A549 (cell line): ENCODE measurements around the gene UBR7. TPM values are rescaled to one million over a fixed set of nuclear protein-coding genes. Genes with fewer than 3 reads are reported as not detected.

Experiments used
- ATAC-seq, 2 experiments: fragments of 200-7000 bp in 1 of 2; fragments of >200 bp in 1 of 2; cut with Nextera tagmentation in 1 of 2; cut with Tn5 transposase in 1 of 2; 3 replicates each; pipeline versions ENCODE4 v1.8.0 to v1.9.1; 2018 to 2020; ENCODE audit warnings: mild to moderate bottlenecking in 1 of 2, moderate library complexity in 1 of 2
- CTCF ChIA-PET: fragments of 300-600 bp; sonication (Branson Sonifier 250); formaldehyde crosslinking; extraction: SDS; loops from one replicate; lab custom pipeline; 2021; ENCODE audit warnings: antibody characterized with exemption, inconsistent platforms; lab: Yijun Ruan, JAX
- POLR2A ChIA-PET: fragments of 350-600 bp; formaldehyde crosslinking; extraction: SDS; loops from one replicate; lab custom pipeline; 2021; ENCODE audit warnings: antibody characterized with exemption, inconsistent platforms; lab: Yijun Ruan, JAX
- DNase-seq, 2 experiments: peaks; one replicate each; pipeline versions ENCODE4 v3.0.0 to v3.0.0-alpha.2; 2011 to 2016; ENCODE audit warnings: low read depth in 1 of 2, low spot score in 1 of 2
- FAIRE-seq: peaks from 2 replicates; lab custom pipeline; 2011; peaks lifted over from hg19 to GRCh38; lab: Jason Lieb, UNC
- H3K27ac ChIP-seq, 2 experiments: fragments of >200 bp; sonication (Bioruptor Twin); formaldehyde crosslinking; 3 replicates each; pipeline ENCODE4 v1.5.1; 2016 to 2017
- H3K4me1 ChIP-seq: fragments of >200 bp; sonication (Bioruptor Twin); formaldehyde crosslinking; 3 replicates; pipeline ENCODE4 v1.6.1; 2016
- H3K4me2 ChIP-seq: fragments of >200 bp; sonication (Bioruptor Twin); formaldehyde crosslinking; 3 replicates; pipeline ENCODE4 v1.6.1; 2016
- H3K4me3 ChIP-seq: fragments of >200 bp; sonication (Bioruptor Twin); formaldehyde crosslinking; 3 replicates; pipeline ENCODE4 v1.5.1; 2016
- H3K9me3 ChIP-seq: fragments of >200 bp; sonication (Bioruptor Twin); formaldehyde crosslinking; 3 replicates; pipeline ENCODE4 v1.6.1; 2016
- ATOH8 ChIP-seq: fragments of 250-450 bp; sonication (Bioruptor Pico); IDR thresholded peaks from 2 replicates; pipeline ENCODE4 v1.5.0; 2020; ENCODE audit warnings: low read depth, mild to moderate bottlenecking, moderate library complexity
- BHLHE40 ChIP-seq: IDR thresholded peaks from 2 replicates; pipeline ENCODE4 v1.6.1; 2012; ENCODE audit warnings: low read depth, low read length, inconsistent platforms
- CHD2 ChIP-seq: fragments of 150-350 bp; IDR thresholded peaks from 2 replicates; pipeline ENCODE4 v1.6.1; 2014; ENCODE audit warnings: low read length; ENCODE audit not compliant: partially characterized antibody
- CTCF ChIP-seq: fragments of >200 bp; sonication (Bioruptor Twin); formaldehyde crosslinking; IDR thresholded peaks from 3 replicates; pipeline ENCODE4 v1.5.1; 2016
- E2F6 ChIP-seq: IDR thresholded peaks from 2 replicates; pipeline ENCODE4 v1.6.1; 2012; ENCODE audit warnings: low read depth, borderline replicate concordance
- EHF ChIP-seq: fragments of 250-450 bp; sonication (Bioruptor Pico); IDR thresholded peaks from 2 replicates; pipeline ENCODE4 v1.5.0; 2020; ENCODE audit warnings: mild to moderate bottlenecking
- ESRRA ChIP-seq: fragments of 150-350 bp; IDR thresholded peaks from 2 replicates; pipeline ENCODE4 v1.6.1; 2014; ENCODE audit warnings: mild to moderate bottlenecking, low read length, borderline replicate concordance
- FOSB ChIP-seq: fragments of 250-450 bp; sonication (Bioruptor Pico); IDR thresholded peaks from 2 replicates; pipeline ENCODE4 v1.5.0; 2020; ENCODE audit warnings: mild to moderate bottlenecking, moderate library complexity
- HDAC2 ChIP-seq: fragments of 200-600 bp; sonication (generic); IDR thresholded peaks from 2 replicates; pipeline ENCODE4 v1.6.1; 2016
- HMGXB4 ChIP-seq: fragments of 250-450 bp; sonication (Bioruptor Pico); IDR thresholded peaks from 2 replicates; pipeline ENCODE4 v1.5.0; 2021; ENCODE audit warnings: mild to moderate bottlenecking, moderate library complexity, borderline replicate concordance
- HOXB13 ChIP-seq: fragments of 250-450 bp; sonication (Bioruptor Pico); IDR thresholded peaks from 2 replicates; pipeline ENCODE4 v1.5.0; 2020; ENCODE audit warnings: low read depth, mild to moderate bottlenecking, moderate library complexity
- JUN ChIP-seq, 2 experiments: fragments of >200 bp; sonication (Bioruptor Twin); formaldehyde crosslinking; IDR thresholded peaks; 2 replicates in 1 of 2; 3 replicates in 1 of 2; pipeline ENCODE4 v1.6.1; 2016 to 2017
- JUNB ChIP-seq: fragments of >200 bp; sonication (Bioruptor Twin); formaldehyde crosslinking; IDR thresholded peaks from 2 replicates; pipeline ENCODE4 v1.6.1; 2016
- MAZ ChIP-seq: fragments of 150-350 bp; IDR thresholded peaks from 2 replicates; pipeline ENCODE4 v1.6.1; 2014; ENCODE audit warnings: antibody characterized with exemption, low read depth, low read length, borderline replicate concordance
- MYC ChIP-seq: IDR thresholded peaks from 2 replicates; pipeline ENCODE4 v1.6.1; 2012; ENCODE audit warnings: mild to moderate bottlenecking, inconsistent platforms, low read length, improper control_type of control experiment, borderline replicate concordance
- PBX3 ChIP-seq: IDR thresholded peaks from 2 replicates; pipeline ENCODE4 v1.6.1; 2012
- RARB ChIP-seq: fragments of 250-450 bp; sonication (Bioruptor Pico); IDR thresholded peaks from 2 replicates; pipeline ENCODE4 v1.8.0; 2021; ENCODE audit warnings: mild to moderate bottlenecking, moderate library complexity
- RNF2 ChIP-seq: fragments of 200-600 bp; sonication (generic); IDR thresholded peaks from 2 replicates; pipeline ENCODE4 v1.6.1; 2016; ENCODE audit warnings: low read depth, mild to moderate bottlenecking, antibody characterized with exemption, moderate library complexity, borderline replicate concordance
- TFCP2L1 ChIP-seq: fragments of 250-450 bp; sonication (Bioruptor Pico); IDR thresholded peaks from 2 replicates; pipeline ENCODE4 v1.5.0; 2021; ENCODE audit warnings: mild to moderate bottlenecking
- USF2 ChIP-seq: fragments of 450-650 bp; IDR thresholded peaks from 2 replicates; pipeline ENCODE4 v1.6.1; 2014; ENCODE audit warnings: antibody characterized with exemption
- ZFP36 ChIP-seq: fragments of 450-650 bp; IDR thresholded peaks from 2 replicates; pipeline ENCODE4 v1.6.1; 2014; ENCODE audit warnings: borderline replicate concordance; ENCODE audit not compliant: partially characterized antibody
- ZNF302 ChIP-seq: fragments of 250-450 bp; sonication (Bioruptor Pico); IDR thresholded peaks from 2 replicates; pipeline ENCODE4 v1.9.0; 2021; ENCODE audit warnings: inconsistent platforms, mild to moderate bottlenecking, moderate library complexity
- WGBS: methylation state at CpG from one replicate; pipeline ENCODE4 v1.1.6; 2017; ENCODE audit errors: missing lambda C conversion rate; 5-methylcytosine and 5-hydroxymethylcytosine counted together
- polyA plus RNA-seq, 4 experiments: library from polyadenylated mRNA; depleted of rRNA in 3 of 4; stranded (reverse); fragments of >200 nt; fragmentation: RNase III in 1 of 4; extraction: RNeasy Plus Mini Kit Qiagen cat#74134 plus additional on column Dnase treatment in 1 of 4; gene quantifications; 2 replicates in 3 of 4; 3 replicates in 1 of 4; pipeline ENCODE4 v1.2.3, GENCODE V29; 2011 to 2017

The UBR7 gene
- polyA plus RNA-seq, 2 of the 4 experiments (the other 2 are of a cell fraction): 37.0 to 40.4 TPM

DNA sequence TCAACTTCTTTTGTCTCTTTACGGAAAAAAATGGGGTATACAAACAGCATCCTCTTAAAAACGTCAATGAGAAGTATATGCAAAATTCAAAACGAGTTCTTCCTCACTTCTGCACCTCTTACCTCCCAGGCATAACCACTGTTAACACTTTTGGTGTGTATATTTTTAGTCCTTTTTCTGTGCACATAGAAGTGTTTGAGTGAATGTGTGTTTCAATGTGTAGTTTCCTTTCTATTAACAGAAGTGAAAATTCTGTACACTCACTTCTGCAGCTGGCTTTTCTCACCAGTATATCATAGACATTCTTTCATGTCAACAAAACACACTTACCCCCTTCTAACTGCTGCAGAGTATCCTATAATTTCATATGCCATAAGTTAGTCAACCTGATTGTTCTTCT lies 5.4 kb downstream of the UBR7 start:
- ATAC-seq (no peak), FAIRE-seq (no peak), DNase-seq (no peak)
- Histone ChIP-seq H3K4me2 (no peak overlapping the region), H3K4me1 (peaks cover 16% of the 10 kb centered on the region), H3K27ac (no peak overlapping the region), H3K9me3 (no peaks in the 10 kb centered on the region), H3K4me3 (no peak overlapping the region)
- WGBS: 74% methylated on average over 3 of the region's 3 CpGs
- CTCF ChIA-PET: interaction anchor here (0.8 to 1.4 kb wide), 2 partner anchors 28 to 99 kb away, joined by 3 read pairs; partner anchors contain the start of genes LYSET and MOAP1
- no peak for TF ChIP-seq BHLHE40
- TF ChIP-seq HOXB13 (CRISPR knock-in tag): no peak
- TF ChIP-seq TFCP2L1 (CRISPR knock-in tag): no peak
- no peak for TF ChIP-seq ESRRA
- TF ChIP-seq ZNF302 (CRISPR knock-in tag): no peak
- no peak for TF ChIP-seq CHD2
- no peak for TF ChIP-seq HMGXB4 (CRISPR knock-in tag)
- no peak for TF ChIP-seq USF2
- no peak for TF ChIP-seq CTCF
- no peak for TF ChIP-seq JUNB
- no peak for TF ChIP-seq FOSB
- POLR2A ChIA-PET: no interaction called here

GRCh38 chr14:93214598-93214997 lies 7.5 kb downstream of the UBR7 start:
- TF ChIP-seq ATOH8 (CRISPR knock-in tag): no peak
- TF ChIP-seq CHD2: no peak
- no peak for TF ChIP-seq JUN (IDR thresholded peaks at IDR 0.05)
- TF ChIP-seq MAZ: no peak
- no peak for TF ChIP-seq EHF (CRISPR knock-in tag)
- TF ChIP-seq E2F6: no peak
- no peak for TF ChIP-seq HDAC2
- TF ChIP-seq RNF2: no peak
- no peak for TF ChIP-seq USF2
- no peak for TF ChIP-seq JUNB
- no peak for TF ChIP-seq PBX3
- no peak for TF ChIP-seq MYC
- no peak for TF ChIP-seq RARB (CRISPR knock-in tag)
- no peak for TF ChIP-seq ZFP36
- ChIA-PET CTCF (no interaction called here), POLR2A (no interaction called here)
- no peak overlapping the region for H3K27ac ChIP-seq
- no peak for FAIRE-seq
- no peak overlapping the region for H3K4me3 ChIP-seq
- DNase-seq: no peak
- WGBS: 88% methylated on average over 2 of the region's 2 CpGs
- no peak overlapping the region for H3K4me2 ChIP-seq
- H3K9me3 ChIP-seq: no peaks in the 10 kb centered on the region
- no peaks in the 10 kb centered on the region for H3K4me1 ChIP-seq
- ATAC-seq: no peak
